PFSK-1 (cell line): ENCODE results near the gene HOXC6.

ENCODE experiments used
- POLR2AphosphoS5 ChIP-seq: IDR thresholded peaks from 2 replicates; pipeline ENCODE4 v1.6.1; 2012; ENCODE audit warnings: low read depth, mild to moderate bottlenecking, control low read depth, low read length, moderate library complexity
- TF ChIP-seq, protein P1 (sequence below), 2 experiments: IDR thresholded peaks; 2 replicates each; pipeline versions ENCODE4 v1.6.1 to v1.8.0; 2011 to 2012; ENCODE audit warnings: low read depth in 2 of 2, low read length in 2 of 2, control low read depth in 1 of 2, inconsistent platforms in 1 of 2, mild to moderate bottlenecking in 1 of 2, moderate library complexity in 1 of 2; ENCODE audit not compliant: insufficient read depth in 1 of 2

DNA sequence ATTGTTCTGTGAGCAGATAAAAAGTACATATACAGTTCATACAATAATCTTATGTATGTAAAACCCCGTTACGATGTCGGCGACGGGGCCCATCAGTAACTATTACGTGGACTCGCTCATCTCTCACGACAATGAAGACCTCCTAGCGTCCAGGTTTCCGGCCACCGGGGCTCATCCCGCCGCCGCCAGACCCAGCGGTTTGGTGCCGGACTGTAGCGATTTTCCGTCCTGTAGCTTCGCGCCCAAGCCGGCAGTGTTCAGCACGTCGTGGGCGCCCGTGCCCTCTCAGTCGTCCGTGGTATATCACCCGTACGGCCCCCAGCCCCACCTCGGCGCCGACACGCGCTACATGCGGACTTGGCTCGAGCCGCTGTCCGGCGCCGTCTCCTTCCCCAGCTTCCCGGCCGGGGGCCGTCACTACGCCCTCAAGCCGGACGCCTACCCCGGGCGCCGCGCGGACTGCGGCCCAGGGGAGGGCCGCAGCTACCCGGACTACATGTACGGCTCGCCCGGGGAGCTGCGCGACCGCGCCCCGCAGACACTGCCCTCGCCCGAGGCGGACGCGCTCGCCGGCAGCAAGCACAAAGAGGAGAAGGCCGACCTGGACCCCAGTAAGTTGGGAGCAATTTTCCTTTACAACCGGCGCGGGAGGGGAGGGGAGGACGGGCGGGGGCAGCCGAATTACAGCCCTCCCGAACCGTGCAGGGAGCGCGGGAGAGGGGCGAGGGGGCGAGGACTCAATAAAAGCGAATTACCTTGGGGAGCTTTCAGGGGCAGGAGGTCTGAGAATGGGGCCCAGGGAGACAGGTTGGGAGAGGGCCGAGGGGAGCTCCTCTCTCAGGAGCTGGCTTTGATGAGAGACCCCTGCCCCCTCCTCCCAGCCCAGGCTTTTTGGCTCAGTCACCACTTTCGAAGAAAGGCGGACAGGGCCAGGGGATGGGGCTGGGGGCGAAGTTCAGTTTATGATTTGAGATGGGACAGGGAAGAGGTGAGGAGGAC is 27.8 kb upstream of the HOXC6 start, which contains the start of gene HOXC9:
- no peak for TF ChIP-seq POLR2AphosphoS5
- TF ChIP-seq, protein P1, sequence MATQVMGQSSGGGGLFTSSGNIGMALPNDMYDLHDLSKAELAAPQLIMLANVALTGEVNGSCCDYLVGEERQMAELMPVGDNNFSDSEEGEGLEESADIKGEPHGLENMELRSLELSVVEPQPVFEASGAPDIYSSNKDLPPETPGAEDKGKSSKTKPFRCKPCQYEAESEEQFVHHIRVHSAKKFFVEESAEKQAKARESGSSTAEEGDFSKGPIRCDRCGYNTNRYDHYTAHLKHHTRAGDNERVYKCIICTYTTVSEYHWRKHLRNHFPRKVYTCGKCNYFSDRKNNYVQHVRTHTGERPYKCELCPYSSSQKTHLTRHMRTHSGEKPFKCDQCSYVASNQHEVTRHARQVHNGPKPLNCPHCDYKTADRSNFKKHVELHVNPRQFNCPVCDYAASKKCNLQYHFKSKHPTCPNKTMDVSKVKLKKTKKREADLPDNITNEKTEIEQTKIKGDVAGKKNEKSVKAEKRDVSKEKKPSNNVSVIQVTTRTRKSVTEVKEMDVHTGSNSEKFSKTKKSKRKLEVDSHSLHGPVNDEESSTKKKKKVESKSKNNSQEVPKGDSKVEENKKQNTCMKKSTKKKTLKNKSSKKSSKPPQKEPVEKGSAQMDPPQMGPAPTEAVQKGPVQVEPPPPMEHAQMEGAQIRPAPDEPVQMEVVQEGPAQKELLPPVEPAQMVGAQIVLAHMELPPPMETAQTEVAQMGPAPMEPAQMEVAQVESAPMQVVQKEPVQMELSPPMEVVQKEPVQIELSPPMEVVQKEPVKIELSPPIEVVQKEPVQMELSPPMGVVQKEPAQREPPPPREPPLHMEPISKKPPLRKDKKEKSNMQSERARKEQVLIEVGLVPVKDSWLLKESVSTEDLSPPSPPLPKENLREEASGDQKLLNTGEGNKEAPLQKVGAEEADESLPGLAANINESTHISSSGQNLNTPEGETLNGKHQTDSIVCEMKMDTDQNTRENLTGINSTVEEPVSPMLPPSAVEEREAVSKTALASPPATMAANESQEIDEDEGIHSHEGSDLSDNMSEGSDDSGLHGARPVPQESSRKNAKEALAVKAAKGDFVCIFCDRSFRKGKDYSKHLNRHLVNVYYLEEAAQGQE (IDR thresholded peaks at IDR 0.05; ENCODE audit: insufficient read depth in 1 of 2, low read depth in 2 of 2, low read length in 2 of 2) = no peak
